Measurements from ENCODE around the gene CILP2.

CILP2 gene

DNA sequence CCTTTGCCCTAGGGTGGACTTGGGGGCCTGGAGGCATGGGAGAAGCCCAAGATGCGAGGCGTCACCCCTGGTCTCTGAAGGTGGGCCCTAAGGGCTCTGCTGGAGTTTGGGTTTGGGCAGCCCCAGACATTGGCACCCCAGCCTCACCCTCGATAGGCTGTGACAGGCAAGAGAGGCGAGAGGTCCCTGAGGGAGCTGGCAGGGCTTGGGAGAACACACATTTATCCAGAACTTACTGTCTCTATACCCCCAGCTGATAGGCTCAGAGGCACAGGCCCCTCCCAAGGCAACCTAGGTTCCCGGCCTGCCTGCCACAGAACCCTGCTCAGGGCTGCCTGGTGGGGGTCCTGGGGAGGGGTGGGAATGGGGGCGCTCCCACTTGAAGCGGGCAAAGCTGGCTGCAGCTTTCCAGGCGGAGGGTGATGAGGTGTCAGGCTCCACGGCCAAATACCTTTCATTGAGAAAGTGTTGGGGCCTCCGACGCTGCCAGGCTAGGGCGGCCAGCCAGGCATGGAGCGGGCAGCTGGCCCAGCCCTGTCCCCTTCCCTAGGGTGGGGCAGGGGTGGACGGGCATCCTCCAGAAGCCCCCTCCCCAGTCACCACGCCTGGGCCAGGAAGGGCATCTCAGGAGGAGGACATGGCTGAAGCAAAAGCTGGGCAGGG is 9.7 kb downstream of the CILP2 start:
- DNase-seq, result no peak

DNA sequence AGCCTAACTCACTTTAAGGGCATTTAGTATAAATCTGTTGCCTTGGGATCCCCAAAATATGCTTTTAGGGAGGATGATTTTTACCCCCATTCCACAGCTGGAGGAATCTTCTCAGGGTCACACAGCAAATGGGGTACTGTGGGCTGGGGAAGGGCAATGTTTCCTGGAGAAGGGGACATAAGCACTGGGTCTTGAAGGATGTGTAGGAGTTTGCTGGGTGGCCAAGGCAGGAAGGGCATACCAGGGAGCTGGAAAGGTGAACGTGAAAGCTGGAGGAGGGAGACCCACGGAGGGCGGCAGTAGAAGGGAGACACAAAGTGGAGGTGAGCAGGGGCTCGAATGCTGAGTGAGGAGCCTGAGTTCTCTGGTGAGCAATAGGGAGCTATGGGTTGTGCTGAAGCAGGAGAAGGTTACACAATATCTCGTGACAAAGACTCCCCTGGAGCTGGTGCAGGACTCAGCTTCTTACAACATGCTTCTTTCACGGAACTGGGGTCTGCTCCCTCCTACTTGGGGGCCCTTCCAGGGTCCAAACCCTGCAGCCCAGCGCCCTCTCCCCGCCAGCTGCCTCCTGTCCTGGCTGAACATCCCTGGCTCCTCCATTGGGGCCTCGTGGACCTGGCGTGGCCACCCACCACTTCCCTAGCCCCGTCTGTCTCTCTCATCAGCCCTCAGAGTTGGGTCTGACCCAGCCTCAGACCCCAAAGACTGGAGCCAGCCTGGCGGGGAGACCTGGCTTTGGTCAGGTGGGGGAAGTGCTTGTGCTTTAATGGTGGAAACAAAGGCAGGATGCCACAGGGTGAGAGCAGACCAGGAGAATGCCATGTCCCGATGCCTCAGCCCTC is 11.1 kb downstream of the CILP2 start:
- DNase-seq, result no peak

DNA sequence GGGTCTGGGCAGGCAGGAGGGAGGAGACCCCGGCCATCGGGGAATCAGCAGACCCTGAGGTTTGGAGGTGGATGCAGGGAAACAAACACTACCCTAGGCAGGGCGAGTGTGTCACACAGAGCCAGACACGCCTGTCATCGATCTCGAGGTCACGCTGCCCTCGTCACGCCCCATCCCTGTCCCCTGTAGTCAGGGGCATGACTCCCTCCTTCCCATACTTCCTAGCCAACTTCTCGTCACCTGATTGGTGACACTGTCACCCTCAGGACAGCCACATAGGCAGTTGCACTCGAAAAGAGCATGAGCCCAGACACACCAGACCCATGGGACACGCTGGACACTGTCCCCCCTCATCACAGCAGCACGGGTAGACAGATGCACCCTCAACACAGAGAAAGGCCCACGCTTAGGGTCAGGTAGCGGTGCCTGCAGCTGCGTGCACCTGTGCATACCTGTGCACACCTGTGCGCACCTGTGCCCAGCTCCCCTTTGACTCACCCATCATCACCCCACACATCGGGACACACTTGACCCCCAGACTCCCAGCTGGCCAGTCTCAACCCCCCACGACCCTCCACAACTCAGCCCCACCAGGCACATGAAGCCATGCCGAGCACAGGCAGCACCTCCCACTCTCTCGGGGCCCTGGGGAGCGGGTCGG is 11.9 kb downstream of the CILP2 start:
- no peak for DNase-seq

DNA sequence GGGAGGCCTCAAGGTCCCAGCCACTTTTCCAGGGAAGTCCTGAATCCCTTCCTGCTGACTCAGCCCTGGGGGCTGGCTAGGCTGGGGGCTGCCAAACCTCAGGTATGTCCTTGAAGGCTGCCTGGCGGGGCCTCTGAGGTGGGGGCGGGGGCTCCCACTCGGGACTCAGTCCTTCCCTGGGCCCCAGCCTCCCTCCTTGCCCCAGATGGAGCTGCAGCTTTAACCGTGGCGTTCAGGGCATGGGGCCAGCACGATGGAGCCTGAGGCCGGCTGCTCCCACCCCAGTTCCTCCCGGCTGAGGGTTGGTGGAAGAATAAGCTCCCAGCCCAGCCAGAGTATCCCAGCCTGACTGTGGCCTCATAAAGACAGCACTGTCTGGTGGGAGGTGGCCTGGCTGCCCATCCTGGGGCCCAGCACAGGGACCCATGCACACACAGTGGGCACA is 12.4 kb downstream of the CILP2 start:
- no peak for DNase-seq

DNA sequence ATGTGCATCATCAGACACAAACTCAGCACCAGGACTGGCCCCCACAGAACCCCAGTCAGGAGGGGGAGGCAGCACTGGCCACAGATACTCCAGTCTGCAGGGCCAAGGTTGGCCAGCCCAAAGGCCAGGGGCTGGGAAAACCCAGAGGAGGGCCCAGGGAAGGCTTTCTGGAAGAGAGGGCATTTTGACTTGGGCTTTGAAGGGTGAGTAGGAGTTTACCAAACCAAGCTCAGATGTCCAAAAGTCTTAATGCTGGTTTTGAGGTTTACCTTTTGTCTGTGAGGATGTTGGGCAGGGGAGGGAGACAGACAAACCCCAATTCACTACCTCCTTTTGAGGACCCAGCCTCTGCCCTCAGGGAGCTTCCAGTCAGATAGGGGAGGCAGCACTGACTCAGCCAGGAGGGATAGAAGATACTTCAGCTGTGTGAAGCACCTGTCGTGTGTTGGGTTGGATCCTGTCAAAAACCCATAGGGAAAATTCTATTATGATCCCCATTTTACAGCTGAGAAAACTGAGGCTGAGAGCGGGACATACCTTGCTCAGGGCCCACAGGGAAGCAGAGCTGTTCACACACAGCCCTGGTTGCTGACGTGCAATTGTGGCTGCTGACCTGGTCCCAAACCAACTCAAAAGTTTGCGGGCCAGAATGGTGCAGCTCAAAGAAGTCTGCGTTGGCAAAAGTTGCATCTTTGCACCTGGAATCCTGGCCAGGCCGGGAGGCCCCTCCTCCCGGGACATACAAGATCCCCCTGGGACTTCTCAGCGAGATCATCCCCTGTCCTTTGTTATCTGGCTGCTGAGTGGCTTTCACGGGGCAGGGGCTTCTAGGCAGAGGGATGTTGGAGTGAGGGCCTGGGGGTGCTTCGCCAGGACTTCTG is 13.1 kb downstream of the CILP2 start:
- no peak for DNase-seq

DNA sequence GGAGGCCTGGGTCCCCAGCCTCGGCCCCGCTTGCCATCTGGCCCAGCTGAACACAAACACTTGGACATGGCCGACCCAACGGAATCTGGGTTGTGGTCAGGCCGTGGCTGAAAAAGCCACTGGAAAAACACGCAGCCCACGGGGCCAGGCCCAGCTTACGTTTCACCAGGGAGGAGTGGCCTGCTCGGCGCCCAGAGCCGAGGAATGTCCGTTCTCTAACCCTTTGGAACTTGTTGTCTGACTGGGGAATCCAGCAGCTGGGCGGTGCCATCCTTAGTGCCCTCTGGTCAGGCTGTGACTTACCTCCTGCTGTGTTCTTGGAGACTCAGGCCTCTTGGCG is 13.8 kb downstream of the CILP2 start:
- no peak for DNase-seq

DNA sequence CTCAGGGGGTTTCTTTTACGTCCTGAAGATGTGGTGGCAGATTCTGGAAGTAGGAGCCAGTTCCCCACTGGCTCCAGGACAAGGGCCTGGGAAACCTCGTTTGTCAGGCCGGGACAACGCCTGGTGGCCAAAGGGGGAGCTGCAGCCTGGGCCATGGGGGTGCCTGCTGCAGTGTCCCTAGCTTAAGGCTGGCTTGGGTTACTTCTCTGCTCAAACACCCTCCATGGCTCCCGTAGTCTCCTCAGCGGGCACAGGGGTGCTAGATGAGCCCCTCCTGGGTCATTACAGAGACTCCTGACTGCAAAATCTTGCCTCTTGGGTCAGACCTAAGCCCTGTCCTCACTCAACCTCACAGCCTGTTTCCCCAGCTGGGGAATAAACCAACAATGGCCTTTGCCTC is 14.7 kb downstream of the CILP2 start:
- no peak for DNase-seq

DNA sequence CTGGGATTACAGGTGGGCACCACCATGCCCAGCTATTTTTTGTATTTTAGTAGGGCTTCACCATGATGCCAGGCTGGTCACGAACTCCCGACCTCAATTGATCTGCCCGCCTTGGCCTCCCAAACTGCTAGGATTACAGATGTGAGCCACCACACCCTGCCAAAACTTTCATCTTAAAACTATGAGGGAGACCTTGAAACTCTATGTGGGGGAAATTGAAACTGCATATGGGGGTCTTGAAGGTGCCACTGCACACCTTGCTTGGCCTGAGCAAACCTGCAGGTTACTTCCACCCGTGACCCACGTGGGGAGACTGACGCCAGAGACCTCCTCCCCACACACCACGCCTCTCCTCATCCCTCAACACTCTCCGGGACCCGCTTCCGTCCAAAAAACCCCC is 15.6 kb downstream of the CILP2 start:
- DNase-seq, result no peak

DNA sequence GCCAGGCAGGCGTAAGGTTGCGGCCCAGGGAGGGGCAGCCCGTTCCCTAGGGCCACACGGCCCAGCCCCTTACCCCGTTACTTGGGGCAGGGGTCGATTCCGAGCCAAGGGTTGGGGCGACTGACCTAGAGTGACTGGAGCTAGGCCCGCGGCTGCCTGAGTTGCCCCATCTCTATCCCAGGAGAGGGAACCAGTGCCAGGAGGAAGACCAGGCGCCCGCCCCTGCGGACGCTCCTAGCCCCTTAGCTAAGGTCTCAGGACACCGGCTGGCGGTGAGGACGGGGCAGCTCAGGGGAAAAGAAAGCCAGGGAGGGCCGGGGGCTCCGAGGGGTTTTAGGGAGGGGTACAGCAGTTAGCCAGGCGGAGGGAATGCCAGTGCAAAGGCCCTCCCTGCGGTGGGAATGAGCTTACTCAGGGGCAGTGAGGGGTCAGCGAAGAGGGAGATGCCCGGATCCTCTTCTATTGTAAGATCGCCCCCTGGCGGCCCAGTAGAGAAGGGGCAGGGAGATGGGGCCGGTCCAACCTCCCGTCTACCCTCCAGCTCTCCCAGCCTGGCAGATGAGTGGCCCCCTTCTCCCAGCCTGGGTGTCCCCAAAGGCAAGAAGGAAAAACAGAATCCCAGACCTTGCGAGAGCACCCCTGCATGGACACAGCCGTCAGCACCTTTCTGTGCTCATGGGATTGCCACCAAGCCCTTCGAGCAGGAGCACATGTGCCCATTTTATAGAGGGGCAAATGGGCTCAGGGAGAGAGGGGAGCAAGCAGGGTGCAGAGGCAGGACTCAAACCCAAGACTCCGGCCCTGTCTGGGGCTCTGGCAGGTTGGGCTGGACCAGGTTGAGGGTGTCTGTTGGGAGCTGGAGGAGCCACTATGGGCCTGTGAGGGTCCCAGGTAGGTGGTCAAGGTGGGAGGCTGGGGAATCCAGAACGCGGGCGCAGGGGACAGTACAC is 16.3 kb downstream of the CILP2 start:
- peak in 1 of 2 donors; percentile 14 for DNase-seq

DNA sequence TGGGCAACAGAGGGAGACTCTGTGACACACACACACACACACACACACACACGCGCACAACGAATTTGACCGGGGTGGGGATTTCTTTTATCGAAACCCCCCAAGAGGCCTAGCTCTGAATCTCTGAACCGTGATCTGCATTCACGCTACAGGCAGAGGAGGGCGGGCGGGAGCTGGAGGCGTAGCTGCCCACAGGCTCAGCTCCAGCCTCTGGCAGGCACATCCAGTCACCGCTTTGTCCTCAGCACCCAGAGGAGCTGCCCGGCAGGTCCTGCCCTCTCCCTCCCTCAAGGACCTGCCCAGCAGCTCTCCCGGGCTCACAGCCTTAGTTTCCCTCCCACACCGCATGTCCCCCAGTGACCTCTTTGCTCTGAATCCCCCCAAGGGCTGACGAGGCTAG is 20.0 kb downstream of the CILP2 start:
- DNase-seq, result no peak

DNA sequence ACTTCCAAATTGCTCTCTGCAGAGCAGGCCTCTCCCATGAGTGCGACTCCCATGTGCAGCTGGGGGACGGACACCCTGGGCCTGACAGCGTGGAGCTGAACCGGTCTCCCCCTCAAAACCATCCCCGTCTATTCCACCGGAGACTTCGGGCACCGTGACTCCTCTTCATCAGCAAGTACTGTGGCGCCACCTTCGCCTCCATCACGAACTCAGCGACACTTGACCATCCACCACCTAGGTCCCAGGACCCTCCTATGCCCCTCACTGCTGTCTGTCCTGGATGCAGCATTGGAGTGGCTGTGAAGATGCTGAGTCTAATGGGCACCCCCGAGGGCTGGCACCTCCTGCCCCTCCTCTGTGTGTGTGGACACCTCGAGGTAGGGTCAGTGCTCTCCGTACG is 20.6 kb downstream of the CILP2 start:
- DNase-seq, result no peak

DNA sequence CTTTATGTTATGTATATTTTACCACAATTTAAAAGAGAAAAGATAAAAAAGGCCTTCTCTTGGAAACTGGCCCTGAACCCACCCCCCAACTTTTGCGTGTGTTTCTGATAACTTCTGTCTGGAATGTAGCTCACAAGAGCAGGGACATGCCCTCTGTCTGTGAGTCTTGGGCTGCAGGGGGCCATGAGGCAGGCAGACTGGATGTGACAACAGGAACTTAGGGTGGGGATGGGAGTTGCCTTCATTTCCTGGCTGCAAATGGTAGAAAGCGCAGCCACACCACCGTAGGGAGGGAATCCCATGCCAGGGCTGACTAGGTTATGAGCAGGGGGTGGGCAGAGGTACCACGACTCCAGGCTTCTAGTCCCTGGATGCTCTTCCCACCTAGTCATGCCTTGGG is 21.9 kb downstream of the CILP2 start:
- no peak for DNase-seq

DNA sequence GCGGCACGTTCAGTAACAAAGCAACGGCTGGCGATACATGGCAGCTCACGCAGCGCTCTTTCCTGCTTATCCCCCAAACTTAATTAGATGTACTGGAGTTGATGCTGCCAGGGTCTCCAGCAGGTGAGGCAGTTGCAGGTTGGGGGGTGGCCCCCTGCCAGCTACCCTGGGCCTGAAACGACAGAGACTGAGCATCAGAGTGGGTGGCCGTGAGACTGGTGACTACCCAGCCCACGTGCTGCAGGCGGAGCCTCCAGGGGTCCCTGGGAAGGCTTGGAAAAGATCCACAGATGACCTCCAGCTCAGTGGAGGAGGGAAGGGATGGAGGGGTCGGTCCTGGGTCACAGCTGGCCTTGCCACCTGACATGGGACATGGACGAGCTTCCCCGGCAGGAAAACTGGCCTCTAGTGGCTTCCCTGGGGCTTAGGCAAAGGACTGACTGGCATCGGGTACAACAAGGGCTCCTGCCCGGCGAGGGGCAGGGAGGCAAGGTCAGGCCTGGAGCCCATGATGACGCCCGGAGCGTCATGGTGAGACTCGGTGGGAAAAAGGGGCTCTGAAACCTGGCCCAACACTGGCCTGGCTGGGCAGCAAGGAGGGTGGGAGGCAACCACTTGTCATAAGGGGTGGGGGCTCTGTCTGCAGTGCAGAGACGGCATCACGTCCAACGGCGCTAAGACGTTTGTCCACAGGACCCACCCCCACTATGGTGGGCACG is 24.0 kb downstream of the CILP2 start:
- DNase-seq, result no peak

DNA sequence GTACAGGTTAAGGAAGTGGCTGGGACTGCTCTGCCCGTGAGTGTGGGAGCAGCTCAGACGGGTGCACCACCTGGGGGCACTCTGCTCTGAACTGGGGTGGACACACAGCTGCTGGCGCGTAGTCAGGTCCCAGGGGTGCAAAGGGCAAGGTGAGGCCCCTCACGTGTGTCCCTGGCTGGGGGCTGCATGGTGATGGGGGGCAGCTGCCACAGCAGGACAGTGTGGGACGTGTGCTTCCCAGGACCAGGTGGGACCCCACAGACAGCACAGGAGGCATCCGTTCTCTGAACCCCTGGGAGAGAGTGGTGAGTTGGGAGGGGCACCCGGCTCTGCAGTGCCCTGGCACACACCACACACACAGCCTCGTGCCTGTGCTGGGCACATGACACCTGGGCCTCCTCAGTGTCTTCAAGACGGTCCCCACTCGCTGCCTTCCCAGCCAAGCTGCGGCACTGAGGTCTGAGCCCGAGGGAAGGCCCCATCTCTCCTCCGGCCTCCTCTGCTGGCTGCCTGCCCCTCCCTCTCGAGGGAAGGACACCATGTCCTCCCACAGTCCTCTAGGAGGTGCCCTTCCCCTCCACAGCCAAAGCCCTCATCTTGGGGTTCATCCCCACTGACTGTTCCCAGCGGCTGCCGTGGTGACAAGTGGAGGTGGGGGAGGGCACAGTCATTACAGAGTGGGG is 24.7 kb downstream of the CILP2 start:
- no peak for DNase-seq

DNA sequence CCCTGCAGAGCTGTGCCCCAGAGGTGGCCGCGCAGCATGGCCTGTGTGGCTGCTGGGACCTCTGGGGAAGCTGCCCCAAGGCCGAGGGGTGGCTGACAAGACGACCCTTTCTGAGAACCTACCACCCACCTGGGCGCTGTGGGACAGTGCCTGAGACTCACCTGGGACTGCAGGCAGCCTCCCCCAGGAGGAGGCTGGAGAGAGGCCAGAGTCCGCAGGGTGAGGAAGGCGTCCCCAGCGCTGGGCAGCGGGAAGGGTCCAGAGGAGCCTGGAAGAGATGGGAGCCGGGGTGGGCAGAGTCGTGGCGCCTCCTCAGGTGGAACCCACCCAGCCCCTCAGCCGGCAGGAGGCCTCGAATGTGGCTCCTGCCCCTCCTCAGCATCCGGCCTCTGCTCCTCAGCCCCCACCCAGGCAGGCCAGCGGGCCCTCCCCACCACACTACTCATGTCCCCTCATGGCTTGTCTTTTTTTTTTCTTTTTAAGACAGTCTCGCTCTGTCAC is 25.3 kb downstream of the CILP2 start:
- no peak for DNase-seq

DNA sequence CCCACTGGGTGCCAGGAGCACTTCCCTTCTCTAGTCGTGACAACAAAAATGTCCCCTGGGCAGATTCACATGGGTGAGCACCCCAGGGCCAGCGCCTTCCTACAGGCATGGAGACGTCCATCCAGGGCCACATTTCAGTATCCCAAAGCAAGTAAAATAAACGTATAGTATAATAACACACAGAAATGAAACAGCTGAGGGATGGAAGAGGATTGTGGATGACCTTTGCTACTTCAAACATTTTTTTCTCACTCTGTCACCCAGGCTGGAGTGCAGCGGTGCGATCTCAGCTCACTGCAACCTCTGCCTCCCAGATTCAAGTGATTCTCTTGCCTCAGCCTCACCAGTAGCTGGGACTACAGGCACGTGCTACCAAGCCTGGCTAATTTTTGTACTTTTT is 28.2 kb downstream of the CILP2 start:
- no peak for DNase-seq

DNA sequence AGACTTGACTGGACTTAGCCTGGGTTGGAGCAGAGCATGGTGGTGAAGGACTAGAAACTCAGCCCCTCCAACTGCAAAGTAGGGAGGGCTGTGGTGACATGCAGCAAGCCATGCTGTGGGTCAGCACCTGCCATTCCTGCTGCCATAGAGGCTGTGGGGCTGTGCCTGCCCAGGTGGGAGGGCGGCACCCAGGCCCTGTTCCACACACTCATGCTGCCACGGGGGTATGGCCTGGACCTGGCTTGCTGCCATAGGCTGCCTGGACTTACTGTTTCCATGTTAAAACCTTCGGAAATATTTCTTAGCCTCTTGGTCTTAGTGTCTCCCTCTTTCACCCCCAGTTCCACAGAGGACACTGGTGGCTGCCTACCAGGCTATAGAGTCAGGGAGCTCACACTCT is 29.3 kb downstream of the CILP2 start:
- DNase-seq, result no peak

DNA sequence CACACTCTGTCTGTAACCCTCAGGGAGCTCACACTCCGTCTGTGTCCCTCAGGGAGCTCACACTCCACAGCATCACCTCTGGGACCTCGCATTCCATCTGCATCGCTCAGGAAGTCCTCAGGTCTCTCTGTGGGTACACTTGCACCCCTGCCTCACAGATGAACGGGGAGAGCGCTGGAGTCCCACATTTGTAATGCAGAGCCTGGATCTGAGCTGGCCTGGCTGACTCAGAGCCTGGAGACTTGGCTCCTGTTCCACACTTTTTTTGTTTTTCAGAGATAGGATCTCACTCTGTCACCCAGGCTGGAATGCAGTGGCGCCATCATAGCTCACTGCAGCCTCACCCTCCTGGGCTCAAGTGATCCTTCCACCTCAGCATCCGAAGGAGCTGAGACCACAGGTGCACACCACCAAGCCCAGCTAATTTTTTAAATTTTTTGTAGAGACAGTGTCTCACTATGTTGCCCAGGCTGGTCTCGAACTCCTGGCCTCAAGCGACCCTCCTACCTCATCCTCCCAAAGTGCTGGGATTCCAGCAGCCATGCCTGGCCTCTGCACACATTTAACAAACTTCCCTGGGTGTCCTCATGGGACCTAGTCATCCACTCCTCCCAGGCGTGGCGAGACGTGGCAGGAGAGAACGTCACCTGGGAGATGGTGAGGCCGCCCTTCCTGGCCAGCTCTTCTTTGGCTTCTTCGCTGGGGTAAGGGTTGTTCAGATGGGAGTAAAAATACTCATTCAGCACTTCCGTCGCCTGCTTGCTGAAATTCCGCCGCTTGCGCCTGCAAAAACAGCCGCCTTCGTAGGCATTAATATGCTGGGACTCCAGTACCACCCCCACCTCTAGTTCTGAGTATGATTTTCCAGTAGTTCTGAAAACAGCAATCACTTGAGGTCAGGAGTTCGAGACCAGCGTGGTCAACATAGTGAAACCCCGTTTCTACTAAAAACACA is 31.0 kb downstream of the CILP2 start:
- no peak for DNase-seq

DNA sequence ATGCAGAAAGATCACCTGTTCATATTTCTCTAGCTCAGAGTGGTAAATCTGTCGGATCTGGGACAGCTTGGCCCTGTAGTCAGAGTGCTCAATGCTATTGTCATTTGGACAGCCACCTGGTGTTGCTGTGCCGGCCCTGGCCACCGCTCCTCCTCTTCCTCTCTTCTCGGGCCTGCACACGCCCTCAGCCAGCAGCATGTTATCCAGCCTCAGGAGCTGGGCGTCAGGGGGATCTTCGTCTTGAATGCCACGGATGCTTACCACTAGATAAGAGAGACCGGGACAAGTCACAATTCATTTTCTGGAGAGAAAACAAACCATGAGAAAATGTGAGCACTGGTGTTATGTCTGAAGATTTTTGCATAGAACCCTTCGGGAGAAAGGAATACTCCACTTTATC is 32.5 kb downstream of the CILP2 start:
- DNase-seq, result no peak

Data from bone marrow (tissue), 2 donors.